Measurements from ENCODE around the gene SMIM45.
A peak's percentile ranks its signal among the peaks of the same experiment; 100 is the strongest.

The SMIM45 gene

DNA sequence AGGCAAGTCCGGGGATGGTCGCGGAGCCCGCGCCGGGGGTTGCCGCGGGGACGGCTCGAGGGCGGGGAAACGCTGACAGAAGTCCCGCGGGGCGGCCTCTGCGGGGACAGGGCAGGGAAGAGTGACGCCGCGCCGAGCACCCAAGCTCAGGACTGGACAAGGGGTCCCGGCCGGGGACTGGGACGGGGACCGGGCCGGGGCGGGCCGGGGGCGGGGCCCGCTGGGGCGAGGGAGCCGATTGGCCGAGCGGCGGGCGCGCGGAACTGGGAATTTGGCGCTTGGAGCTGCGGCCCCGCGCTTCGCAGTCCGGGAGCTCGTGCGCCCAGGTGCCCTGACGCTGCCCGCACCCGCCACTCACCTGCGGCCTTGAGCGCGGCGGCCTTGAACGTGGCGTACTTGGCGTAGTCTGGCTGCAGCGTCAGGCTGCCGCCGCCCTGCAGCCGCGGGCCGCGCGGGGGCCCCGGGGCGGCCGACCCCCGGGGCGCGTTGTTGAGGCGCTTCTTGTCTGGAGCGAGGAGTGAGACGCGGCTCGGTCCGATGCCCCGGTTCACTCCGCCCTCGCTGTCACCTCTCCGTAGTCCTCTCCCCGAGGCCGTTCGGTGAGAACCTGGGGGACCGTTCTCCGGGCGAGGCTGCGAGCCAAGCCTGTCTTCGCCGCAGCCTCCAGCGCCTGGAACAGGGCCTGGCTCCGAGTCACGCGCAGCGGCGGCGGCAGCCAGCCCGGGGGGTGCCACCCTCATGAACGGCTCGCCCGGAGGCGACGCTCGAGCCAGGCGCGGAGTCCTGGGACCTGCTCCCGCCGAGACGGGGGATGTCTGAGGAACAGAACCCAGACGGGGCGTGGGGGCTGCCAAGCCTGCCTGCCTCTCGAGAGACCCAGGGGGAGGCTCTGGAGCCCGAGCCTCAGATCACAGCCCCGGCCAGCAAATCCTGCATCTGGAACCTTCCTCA, 41.6 kb upstream of the SMIM45 start:
- Histone ChIP-seq H3K4me3 (peak overlapping the region; percentile 9 to 17), H3K36me3 (peaks cover 0 to 27% of the 10 kb centered on the region in 2 donors), H3K4me1 (peaks cover 10 to 50% of the 10 kb centered on the region in 2 donors), H3K27me3 (peaks cover 59 to 67% of the 10 kb centered on the region in 2 donors), H3K9me3 (no peaks in the 10 kb centered on the region), H3K27ac (no peak overlapping the region)
- intact Hi-C loops (cut with DNase I) = no loop called here
- peak; percentile 30 for ATAC-seq
- DNase-seq = peak in 2 of 4 donors; percentile 37 to 81
- TF ChIP-seq, protein P1, sequence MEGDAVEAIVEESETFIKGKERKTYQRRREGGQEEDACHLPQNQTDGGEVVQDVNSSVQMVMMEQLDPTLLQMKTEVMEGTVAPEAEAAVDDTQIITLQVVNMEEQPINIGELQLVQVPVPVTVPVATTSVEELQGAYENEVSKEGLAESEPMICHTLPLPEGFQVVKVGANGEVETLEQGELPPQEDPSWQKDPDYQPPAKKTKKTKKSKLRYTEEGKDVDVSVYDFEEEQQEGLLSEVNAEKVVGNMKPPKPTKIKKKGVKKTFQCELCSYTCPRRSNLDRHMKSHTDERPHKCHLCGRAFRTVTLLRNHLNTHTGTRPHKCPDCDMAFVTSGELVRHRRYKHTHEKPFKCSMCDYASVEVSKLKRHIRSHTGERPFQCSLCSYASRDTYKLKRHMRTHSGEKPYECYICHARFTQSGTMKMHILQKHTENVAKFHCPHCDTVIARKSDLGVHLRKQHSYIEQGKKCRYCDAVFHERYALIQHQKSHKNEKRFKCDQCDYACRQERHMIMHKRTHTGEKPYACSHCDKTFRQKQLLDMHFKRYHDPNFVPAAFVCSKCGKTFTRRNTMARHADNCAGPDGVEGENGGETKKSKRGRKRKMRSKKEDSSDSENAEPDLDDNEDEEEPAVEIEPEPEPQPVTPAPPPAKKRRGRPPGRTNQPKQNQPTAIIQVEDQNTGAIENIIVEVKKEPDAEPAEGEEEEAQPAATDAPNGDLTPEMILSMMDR (IDR thresholded peaks at IDR 0.05) = no peak

DNA sequence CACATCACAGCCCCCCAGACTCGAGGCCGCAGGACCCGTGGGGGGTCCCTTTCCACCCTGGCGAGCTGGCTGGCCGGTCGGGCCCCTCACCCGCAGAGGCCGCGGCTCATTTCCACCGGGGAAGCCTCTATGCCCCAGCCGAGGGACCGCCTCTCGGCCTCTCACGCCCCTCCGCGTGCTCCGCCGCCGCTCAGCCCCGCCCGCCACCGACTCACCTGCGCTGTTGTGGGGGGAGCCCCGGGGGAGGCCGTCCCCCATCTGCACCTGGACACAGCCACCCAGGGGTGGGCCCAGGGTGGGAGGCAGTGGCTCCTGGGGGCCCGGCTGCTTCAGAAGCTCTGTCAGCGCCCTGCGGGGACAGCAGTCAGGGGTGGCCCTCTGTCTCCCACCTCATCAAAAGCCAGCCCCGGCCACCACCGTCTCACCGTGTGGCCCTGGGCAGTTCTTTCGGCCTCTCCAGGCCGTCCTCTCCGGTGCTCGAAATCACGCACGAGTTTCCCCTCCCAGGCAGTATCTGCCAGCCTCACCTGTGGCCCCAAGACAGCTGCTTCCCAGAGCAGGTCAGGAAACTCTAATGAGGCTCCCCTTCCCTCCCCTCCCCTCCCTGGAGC, 40.8 kb upstream of the SMIM45 start:
- intact Hi-C loops (cut with DNase I) = no loop called here
- DNase-seq = peak in 1 of 4 donors; percentile 71

DNA sequence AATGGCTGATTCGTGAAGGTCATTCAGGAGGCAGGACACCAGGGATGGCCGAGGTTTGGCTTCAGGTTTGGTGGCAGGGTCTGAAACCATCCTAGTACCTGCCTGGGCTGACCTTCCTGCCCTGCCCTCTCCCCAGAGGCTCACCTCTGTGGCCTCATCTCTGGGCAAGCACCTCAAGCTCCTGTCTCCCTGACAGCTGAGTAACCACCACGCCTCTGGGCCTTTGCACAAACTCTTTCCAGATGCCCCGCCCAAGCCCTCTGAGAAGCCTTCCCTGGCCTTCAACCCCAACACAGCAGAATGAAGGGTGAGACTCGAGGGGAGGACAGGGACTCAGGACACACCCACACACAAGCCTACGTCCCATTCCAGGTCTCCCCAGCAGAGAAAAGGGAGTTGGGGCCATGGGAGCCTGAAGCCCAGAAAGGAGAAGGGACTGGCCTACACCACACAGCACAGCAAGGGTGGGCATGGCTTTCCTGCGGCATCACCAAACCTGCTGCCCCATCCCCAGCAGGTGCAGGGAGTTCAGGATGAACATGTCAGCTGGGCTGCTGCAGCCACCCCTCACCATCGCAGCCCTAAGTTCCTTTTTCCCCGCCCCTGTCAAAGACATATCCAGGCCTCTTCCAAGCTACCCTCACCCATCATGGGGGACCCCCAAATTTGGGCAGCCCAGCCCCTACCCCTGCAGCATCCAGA, 39.5 kb upstream of the SMIM45 start:
- Histone ChIP-seq H3K4me1 (peaks cover 10 to 55% of the 10 kb centered on the region in 2 donors), H3K27me3 (peaks cover 78 to 88% of the 10 kb centered on the region in 2 donors), H3K27ac (no peak overlapping the region), H3K36me3 (peaks cover 0 to 6% of the 10 kb centered on the region in 2 donors), H3K9me3 (no peaks in the 10 kb centered on the region), H3K4me3 (no peak overlapping the region)
- intact Hi-C loops (cut with DNase I) = no loop called here
- DNase-seq = no peak
- no peak for ATAC-seq
- TF ChIP-seq, protein P1 (IDR thresholded peaks at IDR 0.05) = no peak

More for the DNA sequence above, 40.8 kb upstream of the SMIM45 start:
- Histone ChIP-seq H3K4me1 (peaks cover 10 to 55% of the 10 kb centered on the region in 2 donors), H3K27me3 (peaks cover 67 to 74% of the 10 kb centered on the region in 2 donors), H3K36me3 (peaks cover 0 to 20% of the 10 kb centered on the region in 2 donors), H3K27ac (no peak overlapping the region), H3K4me3 (no peak overlapping the region), H3K9me3 (no peaks in the 10 kb centered on the region)
- ATAC-seq = no peak
- TF ChIP-seq, protein P1 (IDR thresholded peaks at IDR 0.05) = no peak

DNA sequence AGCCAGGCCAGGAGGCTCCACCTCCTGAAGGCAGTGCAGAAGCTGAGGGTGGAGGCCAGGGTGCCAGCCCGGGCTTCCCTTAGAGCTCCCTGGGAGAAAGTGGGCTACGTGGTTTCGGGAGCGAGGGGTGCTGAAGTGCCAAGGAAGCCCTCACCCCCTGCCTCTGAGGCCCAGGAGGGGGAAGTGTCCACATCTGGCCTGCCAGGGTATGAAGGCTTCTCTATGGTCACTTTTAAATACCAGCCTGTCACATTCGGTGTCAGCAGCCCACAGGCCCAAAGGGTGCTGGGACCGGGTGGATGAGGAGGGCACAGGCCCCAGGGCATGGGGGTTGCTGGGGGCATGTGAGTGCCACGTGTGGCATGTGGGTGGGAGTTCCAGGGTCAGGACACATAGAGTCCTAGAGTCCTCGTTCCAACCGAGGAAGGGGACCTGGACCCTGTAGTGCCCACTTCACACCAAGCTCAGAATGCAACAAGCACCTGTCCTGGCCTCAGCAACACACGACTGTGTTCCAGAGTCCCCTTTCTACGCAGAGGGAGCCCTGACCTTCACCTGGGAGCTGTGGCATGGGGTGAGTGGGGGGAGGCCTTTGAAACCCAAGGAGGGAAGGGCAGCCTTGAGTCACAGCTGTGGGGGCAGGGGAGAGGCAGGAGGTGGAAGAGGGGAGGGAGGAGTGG, 38.8 kb upstream of the SMIM45 start:
- TF ChIP-seq, protein P1 (IDR thresholded peaks at IDR 0.05) = no peak
- no peak overlapping the region for H3K27ac ChIP-seq
- H3K4me3 ChIP-seq = no peak overlapping the region
- intact Hi-C loops (cut with DNase I) = no loop called here
- no peaks in the 10 kb centered on the region for H3K9me3 ChIP-seq
- ATAC-seq = no peak
- H3K36me3 ChIP-seq = no peaks in the 10 kb centered on the region
- H3K27me3 ChIP-seq = peaks cover 78 to 95% of the 10 kb centered on the region in 2 donors
- no peak for DNase-seq
- H3K4me1 ChIP-seq = peaks cover 10 to 53% of the 10 kb centered on the region in 2 donors

All from left lung (tissue), 4 donors.